H4 (cell line): ENCODE measurements around the gene MRPL38. TPM values are rescaled to one million over a fixed set of nuclear protein-coding genes. Genes with fewer than 3 reads are reported as not detected.
A peak's percentile ranks its signal among the peaks of the same experiment; 100 is the strongest.
"Not testable (repeated sequence)": the region's sequence is repeated elsewhere in the genome, so short reads cannot be mapped to it uniquely, and the experiment has no call there.

Experiments
- DNase-seq: peaks from one replicate; pipeline ENCODE4 v3.0.0-alpha.2; 2015; ENCODE audit warnings: low spot score
- total RNA-seq: library from RNA; depleted of rRNA; stranded (reverse); fragments of >200 nt; shearing (Covaris generic); gene quantifications from 2 replicates; pipeline ENCODE4 v1.2.3, GENCODE V29; 2014

Gene MRPL38
- total RNA-seq, 1 experiment from 2014 or later, result 39.1 TPM

DNA sequence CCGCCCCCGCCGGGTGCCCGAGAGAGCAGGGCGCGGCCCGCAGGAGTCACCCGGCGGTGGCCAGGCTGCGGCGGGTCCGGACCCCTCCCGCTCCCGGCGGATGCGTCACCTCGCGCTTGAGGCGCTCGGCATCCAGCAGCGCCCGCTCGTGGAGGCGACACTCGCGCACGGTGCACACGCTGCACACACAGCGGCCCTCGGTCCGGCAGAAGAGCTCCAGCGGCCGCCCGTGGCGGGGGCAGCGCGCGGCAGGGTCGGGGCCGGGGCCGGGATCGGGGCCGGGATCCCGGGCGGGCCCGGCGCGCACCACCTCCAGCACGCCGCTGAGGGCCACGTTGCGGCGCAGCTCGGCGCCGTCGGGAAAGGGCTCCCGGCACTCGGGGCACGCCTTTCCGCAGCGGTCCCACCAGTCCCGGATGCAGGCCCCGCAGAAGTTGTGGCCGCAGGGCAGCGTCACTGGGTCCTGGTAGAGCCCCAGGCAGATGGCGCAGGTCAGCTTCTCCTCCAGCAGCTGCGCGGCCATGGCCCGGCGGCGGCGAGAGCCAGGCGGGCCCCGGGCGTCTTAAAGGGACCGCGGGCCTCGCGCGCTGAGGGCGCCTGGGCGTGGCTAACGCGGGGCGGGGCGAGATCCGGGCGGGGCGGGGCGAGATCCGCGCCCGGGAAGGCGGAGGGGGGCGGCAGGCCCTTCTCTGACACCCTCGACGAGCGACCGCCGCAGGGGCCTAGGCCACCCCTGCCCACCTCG is 8.1 kb downstream of the MRPL38 start, which contains the start of gene TRIM65:
Gene TRIM65 (minus strand): TSS at position 537 of the 745 bp plus-strand sequence. CDS start 14 bp downstream, at position 523.
- peak; percentile 64 for DNase-seq

DNA sequence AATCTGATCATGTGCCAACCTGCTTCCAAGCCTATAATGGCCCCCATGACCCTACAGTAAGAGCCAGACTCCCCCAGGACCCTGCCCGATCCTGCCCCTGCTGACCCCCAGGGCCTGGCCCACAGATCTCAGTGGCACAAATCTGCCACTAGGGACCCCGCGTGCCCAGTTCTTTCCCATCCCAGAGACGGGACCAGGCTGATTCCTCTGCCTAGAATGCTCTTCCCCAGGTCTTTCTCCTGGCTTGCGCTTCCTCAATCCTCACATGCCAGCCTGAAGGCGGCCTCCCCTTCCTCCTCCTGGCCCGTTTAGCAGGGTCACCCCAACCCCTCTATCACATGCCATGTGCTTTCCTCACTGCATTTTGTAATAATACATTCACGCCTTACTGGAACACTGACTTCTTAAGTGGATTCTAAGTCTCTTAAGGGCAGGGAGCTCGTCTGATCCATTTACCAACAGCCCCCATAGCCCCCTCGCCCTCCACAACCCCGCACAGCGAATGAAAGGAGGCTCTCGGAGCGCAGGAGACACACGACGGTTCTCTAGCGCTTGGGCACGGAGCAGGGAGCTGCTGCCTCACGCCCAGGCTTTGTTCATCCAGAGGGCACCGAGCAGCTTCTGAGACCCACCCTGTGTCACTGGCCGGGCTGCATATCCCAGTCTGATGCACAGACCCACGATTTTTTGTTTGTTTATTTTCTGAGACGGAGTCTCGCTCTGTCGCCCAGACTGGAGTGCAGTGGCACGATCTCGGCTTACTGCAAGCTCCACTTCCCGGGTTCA is 9.1 kb downstream of the MRPL38 start:
- DNase-seq, result no peak

DNA sequence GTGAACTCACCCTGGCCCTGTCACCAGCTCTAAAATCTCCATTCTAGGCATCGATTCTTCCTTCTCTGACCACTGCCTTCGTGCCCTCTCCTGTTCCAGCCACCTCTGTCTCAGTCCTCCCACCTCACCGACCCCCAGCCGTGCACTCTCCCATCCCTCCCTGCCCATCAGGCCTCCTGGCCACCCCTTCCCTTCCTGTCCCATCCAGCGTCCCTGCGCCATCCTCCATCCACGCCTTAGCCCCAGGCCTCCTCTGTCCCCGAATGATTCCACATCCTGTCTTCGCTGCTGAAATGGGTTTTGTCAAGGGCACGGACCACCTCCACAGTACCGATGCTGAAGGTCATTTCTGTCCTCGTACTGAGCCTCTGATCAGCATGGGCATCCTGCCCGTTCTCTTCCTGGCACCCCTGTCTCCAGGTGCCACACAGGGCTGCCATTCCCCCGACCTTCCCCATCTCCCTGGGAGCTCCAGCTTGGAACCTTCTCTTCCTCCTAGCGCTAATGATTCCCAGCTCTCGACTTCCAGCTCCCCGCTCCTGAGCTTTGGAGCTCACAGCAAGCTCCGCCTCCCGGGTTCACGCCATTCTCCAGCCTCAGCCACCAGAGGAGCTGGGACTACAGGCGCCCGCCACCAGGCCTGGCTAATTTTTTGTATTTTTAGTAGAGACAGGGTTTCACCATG is 10.5 kb downstream of the MRPL38 start:
- DNase-seq, result no peak

DNA sequence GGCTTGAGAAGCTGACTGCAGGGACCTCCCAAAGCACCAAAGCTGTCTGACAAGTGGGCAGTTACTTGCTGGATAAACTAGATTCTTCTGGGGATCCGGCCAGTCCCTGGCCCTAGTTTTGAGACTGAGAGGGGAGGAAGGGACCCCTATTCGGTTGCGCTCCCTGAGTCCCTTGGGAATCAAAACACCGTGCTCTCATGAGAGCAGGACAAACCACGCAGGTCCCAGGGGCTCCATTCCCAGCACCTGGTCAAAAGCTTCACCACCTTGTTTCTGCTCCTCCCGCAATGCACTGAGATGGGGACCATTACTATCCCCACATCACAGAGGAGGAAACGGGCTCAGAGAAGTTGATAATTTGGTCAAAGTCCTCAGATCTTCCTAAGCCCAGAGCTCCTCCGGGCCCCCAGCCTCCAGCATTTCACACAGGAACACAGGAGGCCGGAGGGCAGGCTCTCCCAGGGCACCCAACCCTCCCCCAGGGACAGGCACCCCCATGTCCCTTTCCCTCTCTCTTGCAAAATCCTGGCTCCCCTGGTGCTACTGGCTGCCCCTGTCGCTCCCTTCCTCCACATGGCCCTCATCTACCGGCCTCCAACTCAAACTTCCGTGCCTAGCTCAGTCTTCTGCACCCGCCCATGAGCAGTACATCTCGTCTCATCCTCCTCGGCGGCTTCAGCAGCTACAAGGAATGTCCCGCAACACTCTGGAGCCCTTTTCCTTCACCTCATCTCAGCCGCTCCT is 11.2 kb downstream of the MRPL38 start:
- DNase-seq, result no peak

DNA sequence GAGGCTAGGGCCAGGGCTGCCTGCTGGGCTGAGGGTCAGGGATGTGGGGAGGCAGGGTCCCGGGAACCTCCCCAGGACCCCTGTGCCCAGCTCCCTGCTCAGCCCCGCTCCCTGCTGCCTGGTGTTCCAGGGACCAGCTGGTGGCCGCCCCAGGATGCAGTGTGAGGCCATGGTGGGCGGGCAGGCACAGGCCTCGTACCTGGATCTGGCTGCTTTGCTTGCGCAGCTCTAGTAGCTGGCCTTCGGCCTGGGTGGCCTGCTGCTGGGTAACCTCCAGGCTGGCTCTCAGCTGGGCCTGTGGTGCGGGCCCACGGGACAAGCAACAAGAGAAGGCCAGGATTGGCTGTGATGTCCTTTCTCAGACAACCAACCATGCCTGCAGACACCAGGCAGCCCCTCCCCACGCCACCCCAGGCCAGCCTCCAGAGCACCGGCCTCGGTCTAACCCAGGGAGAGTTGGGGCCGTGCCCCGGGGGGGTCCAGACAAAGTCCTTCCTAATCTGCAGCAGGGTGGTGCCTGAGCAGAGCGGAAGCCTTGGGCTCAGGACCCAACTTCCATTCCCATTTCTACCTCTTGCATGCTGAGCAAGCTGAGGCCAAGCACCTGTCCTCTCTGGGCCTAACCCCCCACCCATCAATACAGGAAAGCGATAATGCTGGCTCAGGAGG is 12.0 kb downstream of the MRPL38 start:
- no peak for DNase-seq

DNA sequence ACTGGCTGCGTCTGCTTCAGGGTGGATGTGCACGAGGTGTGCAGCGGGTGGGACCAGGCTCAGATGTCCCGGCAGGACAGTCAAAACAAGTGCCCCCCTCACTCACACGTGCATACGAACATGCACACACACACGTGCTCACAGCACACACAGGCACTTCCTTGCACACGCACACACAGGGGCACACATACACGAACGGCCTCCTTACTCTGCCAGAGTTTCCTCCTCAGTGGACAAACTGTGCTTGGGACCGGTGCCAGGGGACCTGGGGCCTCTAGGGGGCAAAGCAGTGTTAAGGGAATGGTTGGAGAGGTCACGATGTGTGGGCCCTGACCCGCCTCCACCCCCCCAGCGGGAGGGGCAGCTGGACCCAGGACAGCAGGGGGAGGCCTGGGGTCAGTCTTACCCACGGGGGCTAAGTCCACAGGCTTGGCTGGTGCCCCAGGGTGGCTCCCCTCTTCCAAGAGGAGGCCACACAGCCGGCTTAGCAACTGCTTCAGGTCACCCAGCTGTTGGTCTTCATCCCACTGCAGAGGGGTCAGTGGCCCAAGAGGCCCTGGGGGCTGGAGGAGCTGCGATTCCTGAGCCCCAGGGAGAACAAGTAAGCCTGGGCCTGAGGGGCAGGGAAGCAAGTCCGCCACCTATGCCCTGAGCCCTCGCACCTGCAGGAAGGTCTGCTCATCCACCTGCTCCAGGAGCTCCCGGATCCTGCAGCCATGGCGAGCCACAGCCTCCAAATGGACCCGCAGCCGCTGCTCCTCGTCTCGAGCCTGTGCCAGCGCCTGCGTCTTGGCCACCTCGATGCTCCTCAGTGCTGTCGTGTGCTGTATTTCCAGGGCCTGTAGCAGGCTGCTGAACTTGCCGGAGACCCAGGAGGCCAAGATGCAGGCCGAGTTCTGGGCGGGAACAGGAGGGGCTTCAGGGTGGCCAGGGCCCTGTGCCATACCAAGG is 12.8 kb downstream of the MRPL38 start:
- DNase-seq, result no peak

DNA sequence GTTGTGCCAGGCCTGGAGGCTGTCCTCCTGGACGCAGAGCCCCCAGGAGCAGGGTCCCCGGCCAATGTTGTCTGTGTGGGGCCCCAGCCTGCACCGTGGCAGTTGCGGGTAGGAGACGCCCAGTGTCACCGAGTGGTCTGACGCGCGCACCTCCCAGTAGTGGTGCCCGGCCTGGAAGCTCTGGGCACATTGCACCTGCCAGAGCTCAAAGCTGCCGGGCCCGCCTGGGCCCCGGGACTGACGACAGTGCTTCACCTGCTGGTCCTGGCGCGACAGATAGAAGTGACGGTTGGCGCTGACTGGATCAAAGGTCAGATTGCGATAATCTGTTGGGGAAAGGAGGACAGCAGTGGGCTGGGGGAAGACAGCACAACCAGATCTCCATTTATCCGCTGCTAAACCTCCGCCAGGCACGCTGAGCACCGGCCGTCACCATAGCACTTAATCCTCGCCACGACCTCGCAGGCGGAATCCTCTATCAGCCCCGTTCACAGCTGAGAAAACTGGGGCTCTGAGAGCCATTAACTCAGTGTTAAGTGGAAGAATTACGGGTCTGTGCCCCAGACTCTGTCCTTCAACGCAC is 13.6 kb downstream of the MRPL38 start:
- DNase-seq, result no peak

DNA sequence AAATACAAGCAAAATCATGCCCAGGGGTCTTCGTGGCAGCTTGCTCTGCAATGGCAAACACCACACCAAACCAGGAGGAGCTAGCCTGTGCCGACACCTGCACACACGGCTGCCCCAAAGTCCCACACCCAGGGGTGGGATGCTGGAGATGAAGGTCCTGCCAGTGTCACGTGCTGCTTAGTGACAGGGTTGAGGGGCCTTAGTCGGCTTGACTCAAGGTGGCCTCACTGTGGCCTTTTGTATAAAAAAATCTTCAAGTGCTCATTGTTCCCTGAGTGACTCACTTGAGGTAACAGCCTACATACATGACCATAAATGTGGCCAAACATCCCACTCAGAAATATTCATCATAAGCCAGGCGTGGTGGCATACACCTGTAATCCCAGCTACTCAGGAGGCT is 15.2 kb downstream of the MRPL38 start:
- DNase-seq, result no peak

DNA sequence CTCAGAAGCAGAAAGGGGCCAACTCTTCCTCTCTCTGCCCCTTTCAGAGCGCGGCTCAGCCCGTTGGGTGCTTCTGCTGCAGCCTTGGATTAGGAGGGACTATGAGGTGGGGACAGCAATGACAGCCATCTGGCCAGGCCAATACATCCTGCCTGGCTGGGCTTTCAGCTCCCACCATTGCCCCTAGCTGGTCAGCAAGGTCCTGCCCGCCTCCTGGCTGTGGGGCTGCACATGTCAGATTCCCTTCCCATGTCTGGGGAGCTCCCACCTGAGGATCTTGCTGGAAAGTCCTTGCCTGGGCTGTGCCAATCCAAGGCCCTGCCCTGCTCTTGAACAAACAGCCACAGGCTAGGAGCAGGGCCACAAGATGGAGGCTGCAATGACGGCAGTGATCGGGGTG is 16.2 kb downstream of the MRPL38 start:
- no peak for DNase-seq

DNA sequence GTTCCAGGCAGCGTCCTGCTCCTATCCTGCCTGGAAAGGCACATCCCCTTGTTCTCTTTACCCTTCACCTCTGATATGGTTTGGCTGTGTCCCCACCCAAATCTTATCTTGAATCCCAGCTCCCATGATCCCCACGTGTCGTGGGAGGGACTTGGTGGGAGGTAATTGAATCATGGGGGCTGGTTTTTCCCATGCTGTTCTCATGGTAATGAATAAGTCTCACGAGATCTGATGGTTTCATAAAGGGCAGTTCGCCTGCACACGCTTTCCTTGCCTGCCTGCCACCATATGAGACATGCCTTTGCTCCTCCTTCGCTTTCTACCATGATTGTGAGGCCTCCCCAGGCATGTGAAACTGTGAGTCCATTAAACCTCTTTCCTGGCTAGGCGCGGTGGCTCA is 18.8 kb downstream of the MRPL38 start:
- not testable (repeated sequence) for DNase-seq

DNA sequence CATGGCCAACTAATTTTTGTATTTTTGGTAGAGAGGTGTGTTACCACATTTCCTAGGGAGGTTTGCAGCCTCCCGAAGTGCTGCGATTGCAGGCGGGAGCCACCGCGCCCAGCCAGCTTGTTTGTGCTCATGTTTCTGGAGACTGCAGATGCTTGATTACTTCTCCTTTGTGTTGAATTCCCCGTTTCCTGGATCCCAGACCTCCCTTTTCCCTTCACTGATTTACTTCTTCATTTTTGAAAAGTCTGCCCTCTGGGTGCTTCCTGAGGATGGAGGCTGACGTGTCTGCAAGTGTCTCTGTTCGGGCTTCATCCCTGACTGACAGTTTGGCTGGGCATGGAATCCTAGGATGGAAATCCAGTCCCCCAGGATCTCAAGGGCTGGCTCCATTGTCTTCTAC is 19.3 kb downstream of the MRPL38 start:
- no peak for DNase-seq

DNA sequence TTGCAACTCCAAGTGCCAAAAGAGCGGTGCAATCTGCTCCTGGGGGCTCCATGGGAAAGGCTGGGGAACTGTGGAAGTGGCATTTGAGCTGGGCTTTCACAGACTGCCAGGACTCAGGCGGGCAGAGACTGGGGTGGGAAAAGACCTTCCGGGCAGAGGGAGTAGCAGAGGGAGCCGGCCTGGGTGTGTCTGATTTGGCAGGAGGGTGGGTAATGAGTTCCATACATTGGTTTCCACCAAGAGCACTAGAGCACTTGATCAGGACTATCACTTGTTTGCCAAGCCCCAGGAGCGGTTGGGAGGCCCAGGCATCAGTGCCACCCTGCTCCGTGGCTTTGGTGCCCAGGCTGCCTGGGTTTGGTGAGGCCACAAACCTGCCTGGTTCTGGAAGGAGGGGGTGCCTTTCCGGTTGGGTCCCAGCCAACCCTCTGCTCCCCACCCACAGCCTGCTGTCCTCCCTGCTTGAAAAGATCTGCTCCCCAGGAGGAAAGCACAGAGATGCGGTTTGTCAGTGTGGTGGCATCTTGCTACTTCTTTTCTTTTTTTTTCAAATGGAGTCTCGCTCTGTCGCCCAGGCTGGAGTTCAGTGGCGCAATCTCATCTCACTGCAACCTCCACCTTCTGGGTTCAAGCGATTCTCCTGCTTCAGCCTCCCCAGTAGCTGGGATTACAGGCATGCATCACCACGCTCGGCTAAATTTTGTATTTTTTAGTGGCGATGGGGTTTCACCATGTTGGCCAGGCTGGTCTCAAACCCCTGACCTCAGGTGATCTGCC is 22.8 kb downstream of the MRPL38 start:
- no peak for DNase-seq

DNA sequence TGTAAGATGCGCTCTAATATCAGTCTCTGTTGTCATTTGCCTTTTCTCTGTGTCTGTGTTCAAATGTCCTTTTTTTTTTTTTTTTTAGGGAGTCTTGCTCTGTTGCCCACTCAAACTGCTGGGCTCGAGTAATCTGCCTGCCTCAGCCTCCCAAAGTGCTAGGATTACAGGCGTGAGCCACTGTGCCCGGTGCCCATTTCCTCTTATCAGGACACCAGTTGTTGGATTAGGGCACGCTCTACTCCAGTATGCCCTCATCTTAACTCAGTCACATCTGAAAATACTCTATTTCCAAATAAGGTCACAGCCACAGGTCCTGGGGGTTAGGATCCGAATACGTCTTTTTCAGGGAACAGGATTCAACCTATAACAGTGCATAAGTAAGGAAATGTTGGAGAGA is 24.4 kb downstream of the MRPL38 start:
- DNase-seq, result no peak

DNA sequence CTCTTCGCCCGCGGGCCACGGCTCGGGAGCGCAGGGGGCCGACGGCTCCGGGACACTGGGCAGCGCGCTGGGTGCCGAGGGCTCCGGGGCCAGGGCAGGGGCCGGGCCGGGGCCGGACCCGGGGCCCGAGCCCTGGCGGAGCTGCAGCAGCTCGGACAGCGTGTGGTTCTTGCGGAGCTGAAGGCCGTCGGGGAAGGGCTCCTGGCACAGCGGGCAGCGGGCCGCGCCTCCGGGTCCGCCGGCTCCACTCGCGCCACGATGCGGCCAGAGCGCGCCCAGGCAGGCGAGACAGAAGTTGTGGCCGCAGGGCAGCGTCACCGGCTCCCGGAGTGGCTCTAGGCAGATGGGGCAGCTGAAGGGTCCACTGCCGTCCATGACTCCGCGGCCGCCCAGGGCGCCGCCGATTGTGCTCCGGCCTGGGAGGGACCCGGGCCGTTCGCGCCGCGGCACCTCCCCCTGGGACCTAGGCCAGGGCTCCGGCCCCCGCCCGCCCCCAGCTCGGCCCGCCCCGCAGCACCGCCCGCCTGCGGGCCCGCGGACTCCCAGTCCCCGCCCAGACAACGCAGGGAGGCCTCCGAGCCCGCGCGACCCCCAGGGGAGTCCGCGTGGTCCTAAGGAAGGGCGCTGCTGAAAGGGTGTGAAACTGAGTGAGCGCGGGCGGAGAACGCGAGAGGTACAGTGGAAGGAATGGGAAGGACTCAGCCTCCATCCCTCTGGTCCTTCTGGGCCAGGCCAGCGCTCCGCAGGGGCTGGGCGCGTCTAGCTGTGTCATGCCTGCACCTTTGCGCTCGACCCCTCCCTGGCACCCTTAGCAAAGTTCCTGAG is 26.3 kb downstream of the MRPL38 start, which contains the start of gene TRIM47:
Gene TRIM47 (minus strand): TSS at position 408 of the 825 bp plus-strand sequence. CDS start 33 bp downstream, at position 375.
- DNase-seq, result no peak

DNA sequence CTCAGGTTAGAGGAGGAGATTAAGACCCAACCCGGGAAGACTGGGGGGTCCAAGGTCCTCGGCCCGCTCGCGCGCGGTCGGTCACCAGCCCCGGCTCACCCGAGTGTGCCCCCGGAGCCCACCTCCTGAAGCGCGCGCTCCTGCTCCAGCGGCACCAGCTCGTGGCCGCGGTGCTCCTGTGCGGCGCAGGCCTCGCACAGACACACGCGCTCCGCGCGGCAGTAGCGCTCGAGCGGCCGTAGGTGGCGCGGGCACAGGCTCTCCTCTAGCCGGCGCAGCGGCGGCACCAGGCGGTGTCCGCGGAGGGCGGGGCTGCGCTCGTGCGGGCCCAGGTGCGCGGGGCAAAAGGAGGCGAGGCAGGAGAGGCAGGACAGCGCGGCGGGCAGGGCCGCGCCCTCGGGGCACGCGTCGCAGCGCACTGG is 26.9 kb downstream of the MRPL38 start:
- DNase-seq, result peak; percentile 73

DNA sequence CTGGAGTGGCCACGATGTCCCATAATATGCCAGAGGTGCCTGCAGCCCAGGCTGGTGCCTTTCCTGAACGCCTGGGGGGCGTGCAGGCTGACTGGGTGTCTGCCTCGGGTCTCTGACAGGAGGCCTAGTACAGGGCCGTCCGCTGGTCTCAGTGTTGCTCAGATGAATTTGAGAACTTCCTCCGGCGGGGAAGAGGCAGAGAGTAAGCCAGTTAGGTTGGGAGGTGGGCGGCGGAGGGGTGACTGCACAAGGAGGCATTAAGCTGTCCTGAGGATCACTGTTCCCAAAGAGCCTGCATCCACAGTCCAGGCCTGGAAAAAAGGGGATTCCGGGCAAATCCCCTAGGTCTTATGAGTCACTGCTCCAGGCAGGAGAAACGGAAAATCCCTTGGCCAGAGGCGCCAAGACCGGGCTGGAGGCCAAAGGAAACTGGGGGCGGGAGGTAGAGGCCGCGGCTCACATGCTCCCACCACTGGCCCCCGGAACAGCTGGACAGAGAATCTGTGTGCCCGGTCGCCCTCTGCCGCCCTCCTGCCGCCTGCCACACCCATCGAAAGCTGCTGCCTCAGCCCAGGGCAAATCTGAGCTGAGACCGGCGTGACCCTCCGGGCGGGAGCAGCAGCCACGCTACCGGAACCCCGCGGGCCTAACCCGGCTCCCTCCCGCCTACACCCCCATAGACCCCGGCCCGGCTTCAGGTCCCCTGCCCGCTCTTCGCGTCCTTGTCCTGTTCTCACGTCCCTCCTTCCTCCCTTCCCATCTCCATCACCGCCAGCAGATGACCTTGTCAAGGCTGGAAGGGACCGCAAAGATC is 27.5 kb downstream of the MRPL38 start:
- peak; percentile 91 for DNase-seq
